Nephron progenitor cell (in vitro differentiated cells): ENCODE results near the gene PTPRC.

Experiments used
- DNase-seq: peaks from one replicate; pipeline ENCODE4 v3.0.0; 2021
- H3K27ac Mint-ChIP-seq: 2 replicates; pipeline ENCODE4 v1.8.0; 2021; ENCODE audit warnings: mild to moderate bottlenecking, moderate library complexity, mixed read lengths
- H3K27me3 Mint-ChIP-seq: 2 replicates; pipeline ENCODE4 v1.8.0; 2021; ENCODE audit warnings: mild to moderate bottlenecking, low read depth, mixed read lengths; ENCODE audit not compliant: poor library complexity
- H3K36me3 Mint-ChIP-seq: 2 replicates; pipeline ENCODE4 v1.8.0; 2021; ENCODE audit warnings: low read depth, mixed read lengths
- H3K4me1 Mint-ChIP-seq: 2 replicates; pipeline ENCODE4 v1.8.0; 2021; ENCODE audit warnings: mixed read lengths
- H3K4me3 Mint-ChIP-seq: 2 replicates; pipeline ENCODE4 v1.8.0; 2021; ENCODE audit warnings: mild to moderate bottlenecking, moderate library complexity, mixed read lengths
- H3K9me3 Mint-ChIP-seq: 2 replicates; pipeline ENCODE4 v1.8.0; 2021; ENCODE audit warnings: mild to moderate bottlenecking, moderate library complexity, mixed read lengths
- TF ChIP-seq, protein P1 (sequence below): fragments of 200-600 bp; sonication (generic); IDR thresholded peaks from 2 replicates; pipeline ENCODE4 v1.5.0; 2021; ENCODE audit warnings: antibody characterized with exemption

The PTPRC gene

DNA sequence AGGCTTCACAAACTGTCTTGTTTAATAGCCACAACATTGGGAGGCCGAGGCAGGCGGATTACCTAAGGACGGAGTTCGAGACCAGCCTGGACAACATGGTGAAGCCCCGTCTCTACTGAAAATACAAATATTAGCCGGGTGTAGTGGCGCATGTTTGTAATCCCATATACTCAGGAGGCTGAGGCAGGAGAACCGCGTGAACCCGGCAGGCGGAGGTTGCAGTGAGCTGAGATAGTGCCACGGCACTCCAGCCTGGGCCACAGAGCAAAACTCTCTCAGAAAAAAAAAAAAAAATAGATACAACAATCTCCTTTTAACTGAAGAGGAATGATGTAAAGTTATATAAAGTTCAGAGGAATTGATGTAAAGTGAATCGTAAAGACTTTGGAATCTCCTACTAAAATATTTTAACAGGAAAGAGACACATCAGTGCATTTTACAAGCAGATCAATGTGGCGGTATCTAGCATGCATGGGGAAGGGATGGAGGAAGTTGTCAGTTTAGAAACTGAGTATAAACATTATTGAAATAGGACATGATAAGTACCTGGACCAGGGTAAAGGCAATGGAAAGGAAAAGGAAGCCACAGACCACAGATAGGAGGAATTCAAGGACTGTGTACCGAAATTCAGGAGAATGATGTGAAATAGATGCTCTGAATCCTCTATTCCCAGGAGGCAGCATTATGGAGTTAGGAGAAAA, 41.5 kb downstream of the PTPRC start:
- TF ChIP-seq, protein P1, sequence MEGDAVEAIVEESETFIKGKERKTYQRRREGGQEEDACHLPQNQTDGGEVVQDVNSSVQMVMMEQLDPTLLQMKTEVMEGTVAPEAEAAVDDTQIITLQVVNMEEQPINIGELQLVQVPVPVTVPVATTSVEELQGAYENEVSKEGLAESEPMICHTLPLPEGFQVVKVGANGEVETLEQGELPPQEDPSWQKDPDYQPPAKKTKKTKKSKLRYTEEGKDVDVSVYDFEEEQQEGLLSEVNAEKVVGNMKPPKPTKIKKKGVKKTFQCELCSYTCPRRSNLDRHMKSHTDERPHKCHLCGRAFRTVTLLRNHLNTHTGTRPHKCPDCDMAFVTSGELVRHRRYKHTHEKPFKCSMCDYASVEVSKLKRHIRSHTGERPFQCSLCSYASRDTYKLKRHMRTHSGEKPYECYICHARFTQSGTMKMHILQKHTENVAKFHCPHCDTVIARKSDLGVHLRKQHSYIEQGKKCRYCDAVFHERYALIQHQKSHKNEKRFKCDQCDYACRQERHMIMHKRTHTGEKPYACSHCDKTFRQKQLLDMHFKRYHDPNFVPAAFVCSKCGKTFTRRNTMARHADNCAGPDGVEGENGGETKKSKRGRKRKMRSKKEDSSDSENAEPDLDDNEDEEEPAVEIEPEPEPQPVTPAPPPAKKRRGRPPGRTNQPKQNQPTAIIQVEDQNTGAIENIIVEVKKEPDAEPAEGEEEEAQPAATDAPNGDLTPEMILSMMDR = no peak
- H3K27me3 Mint-ChIP-seq = no peaks in the 10 kb centered on the region
- H3K36me3 Mint-ChIP-seq = peaks cover 4% of the 10 kb centered on the region
- H3K4me3 Mint-ChIP-seq = no peak overlapping the region
- H3K4me1 Mint-ChIP-seq = peaks cover 55% of the 10 kb centered on the region
- H3K9me3 Mint-ChIP-seq = no peaks in the 10 kb centered on the region
- no peak for DNase-seq
- H3K27ac Mint-ChIP-seq = peak overlapping the region; percentile 16

DNA sequence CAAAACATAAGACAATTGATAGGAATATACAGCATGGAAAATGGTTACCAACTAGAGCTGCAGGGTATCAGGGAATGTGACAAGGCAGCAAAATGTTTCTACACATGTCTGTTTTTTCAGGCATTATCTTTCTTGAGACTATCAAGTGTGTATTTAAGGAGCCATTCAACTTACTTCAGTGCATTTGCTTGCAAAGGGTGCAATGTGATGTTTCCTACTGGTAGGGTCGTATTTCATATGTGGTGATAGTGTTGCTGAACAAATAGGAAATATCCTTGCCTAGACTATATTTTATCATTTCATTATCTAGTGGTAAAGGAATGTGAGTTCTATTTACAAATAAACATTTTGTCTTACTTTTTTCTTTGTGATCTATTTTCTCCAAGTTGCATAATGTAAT, 42.4 kb downstream of the PTPRC start:
- peaks cover 4% of the 10 kb centered on the region for H3K36me3 Mint-ChIP-seq
- TF ChIP-seq, protein P1 = no peak
- no peaks in the 10 kb centered on the region for H3K27me3 Mint-ChIP-seq
- H3K4me3 Mint-ChIP-seq = no peak overlapping the region
- peaks cover 55% of the 10 kb centered on the region for H3K4me1 Mint-ChIP-seq
- H3K9me3 Mint-ChIP-seq = no peaks in the 10 kb centered on the region
- H3K27ac Mint-ChIP-seq = no peak overlapping the region
- DNase-seq = no peak

DNA sequence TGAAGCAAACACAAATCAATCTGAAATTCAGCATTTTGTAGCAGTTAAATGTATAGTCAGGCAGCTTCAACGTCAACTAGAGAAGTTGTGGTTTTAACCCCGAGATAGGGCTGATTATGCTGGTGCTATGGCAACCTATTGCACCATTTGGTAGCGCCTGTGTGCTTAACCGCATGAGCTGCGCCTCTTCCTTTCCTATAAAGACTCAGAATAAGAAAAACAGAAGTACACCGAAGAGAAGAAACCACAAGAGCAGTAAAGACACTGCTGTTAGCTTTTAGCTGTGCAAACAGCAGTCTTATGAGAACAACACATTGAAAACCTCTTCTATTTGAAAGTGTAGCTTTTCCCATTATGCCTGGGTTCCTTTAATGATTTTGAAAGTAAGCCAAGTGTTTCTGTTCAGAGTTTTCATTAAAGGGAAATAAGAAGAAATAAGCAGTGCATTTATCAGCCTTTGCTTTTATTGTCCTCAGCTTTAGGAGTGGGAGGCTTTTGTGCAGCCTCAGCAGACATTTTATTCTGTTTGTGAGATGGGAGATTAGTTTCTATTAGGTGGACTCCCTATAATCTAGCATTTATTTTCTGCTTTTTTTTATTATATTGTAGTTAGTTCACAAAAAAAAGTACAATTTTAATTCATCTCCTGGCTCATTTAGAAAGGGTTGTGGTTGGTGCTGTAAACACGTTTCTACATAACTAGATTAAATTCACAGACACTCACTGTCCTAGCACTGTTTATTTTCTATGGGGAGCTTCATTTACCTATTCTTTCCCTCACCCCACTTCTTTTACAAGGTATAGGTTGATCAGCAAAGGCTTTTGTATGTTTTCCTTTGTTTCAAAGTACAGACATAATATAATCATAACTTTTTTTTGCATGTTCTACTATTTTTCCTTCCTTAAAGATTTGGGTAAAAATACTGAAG, 43.3 kb downstream of the PTPRC start:
- TF ChIP-seq, protein P1 = no peak
- H3K27ac Mint-ChIP-seq = peak overlapping the region; percentile 99
- peaks cover 55% of the 10 kb centered on the region for H3K4me1 Mint-ChIP-seq

DNA sequence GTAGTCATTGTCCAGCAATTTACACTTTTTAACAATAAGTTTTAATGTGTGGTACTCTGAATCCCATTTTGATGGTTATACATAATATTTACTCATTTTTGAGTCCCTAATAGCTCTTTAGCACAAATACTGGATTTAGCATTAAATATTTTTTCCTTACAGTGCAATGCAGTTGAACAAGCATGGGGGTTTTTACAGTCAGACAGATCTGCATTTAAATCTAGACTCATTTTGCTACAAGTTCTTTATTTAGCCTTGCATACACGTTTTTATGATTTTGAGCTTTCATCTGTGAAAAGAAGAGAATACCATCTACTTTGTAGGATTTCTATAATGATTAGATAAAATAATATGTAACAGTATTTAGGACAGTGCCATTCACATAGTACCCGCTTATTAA, 44.0 kb downstream of the PTPRC start:
- TF ChIP-seq, protein P1 = no peak
- peaks cover 55% of the 10 kb centered on the region for H3K4me1 Mint-ChIP-seq

More for the DNA sequence above, 43.3 kb downstream of the PTPRC start:
- H3K9me3 Mint-ChIP-seq = no peaks in the 10 kb centered on the region
- no peak for DNase-seq
- peak overlapping the region; percentile 72 for H3K4me3 Mint-ChIP-seq
- H3K27me3 Mint-ChIP-seq = no peaks in the 10 kb centered on the region
- peaks cover 4% of the 10 kb centered on the region for H3K36me3 Mint-ChIP-seq

DNA sequence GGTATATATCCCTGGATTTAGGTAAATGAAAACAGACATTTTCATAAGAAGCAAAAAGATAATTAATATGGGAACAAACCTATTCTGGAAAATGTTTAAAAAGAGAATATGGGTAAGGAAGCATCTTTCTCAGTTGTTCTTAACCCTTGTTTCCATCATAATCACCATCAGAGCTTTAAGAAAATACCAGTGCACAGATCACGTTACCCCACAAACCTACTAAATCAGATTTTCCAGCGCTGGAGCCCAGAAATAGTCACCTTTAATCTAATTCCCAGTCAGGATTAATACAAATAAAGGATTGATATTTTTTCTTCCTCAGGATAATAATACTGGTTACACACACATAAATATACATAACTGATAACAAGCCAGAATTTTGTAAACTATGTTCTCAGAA, 44.6 kb downstream of the PTPRC start:
- Mint-ChIP-seq H3K27ac (peak overlapping the region; percentile 66), H3K4me3 (no peak overlapping the region), H3K27me3 (no peaks in the 10 kb centered on the region), H3K4me1 (peaks cover 50% of the 10 kb centered on the region), H3K9me3 (no peaks in the 10 kb centered on the region), H3K36me3 (peaks cover 4% of the 10 kb centered on the region)
- no peak for DNase-seq
- TF ChIP-seq, protein P1 = no peak

More for the DNA sequence above, 44.0 kb downstream of the PTPRC start:
- Mint-ChIP-seq H3K27me3 (no peaks in the 10 kb centered on the region), H3K4me3 (peak overlapping the region; percentile 8), H3K36me3 (peaks cover 4% of the 10 kb centered on the region), H3K27ac (peak overlapping the region; percentile 99), H3K9me3 (no peaks in the 10 kb centered on the region)
- no peak for DNase-seq
